ENCODE data around the gene TTC4. TPM values are rescaled to one million over a fixed set of nuclear protein-coding genes. Genes with fewer than 3 reads are reported as not detected.

Gene TTC4, protein sequence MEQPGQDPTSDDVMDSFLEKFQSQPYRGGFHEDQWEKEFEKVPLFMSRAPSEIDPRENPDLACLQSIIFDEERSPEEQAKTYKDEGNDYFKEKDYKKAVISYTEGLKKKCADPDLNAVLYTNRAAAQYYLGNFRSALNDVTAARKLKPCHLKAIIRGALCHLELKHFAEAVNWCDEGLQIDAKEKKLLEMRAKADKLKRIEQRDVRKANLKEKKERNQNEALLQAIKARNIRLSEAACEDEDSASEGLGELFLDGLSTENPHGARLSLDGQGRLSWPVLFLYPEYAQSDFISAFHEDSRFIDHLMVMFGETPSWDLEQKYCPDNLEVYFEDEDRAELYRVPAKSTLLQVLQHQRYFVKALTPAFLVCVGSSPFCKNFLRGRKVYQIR
- total RNA-seq: 10 to 100 TPM; 15.1 to 26.4 TPM

DNA sequence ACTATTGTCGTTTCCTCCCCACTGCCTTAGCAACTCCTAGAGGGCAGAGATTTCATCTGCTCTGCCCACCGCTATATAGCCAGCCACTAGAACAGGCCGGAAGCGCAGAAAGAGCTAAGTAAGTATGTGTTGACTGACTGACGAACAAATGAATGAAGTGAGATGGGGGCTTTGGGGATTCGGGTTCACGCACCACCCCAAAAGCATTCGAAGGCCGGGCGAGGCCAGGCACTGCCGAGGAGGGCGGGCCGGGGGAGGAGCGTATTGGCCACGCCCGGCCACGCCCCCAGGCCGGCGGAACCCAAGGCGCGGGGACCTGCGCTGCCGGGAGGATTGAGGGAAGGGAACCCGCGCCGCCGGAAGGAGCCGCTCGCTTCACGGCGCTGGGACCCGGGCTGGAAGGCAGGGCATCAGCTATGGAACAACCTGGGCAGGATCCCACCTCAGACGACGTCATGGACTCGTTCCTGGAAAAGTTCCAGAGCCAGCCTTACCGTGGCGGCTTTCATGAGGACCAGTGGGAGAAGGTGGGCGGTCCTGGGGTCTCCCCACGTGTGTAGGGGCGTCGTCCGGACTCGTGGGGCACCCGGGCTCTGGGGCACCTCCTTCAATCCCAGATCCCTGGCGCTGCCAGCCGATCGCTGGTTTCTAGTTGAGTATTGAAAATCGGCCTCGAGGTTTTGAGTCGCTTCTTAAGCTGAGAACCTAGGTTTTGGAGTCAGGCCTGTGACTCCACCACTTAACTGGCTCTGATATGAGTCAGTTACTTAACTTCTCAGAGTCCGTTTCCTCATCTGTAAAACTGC is at the start of gene TTC4:
TSS of gene TTC4 (plus strand) at position 369 of the 806 bp plus-strand sequence. CDS start at position 417, 48 bp downstream.
- H3K27me3 Mint-ChIP-seq: no peaks in the 10 kb centered on the region
- peak within 1 kb of the TSS; percentile 99 for H3K27ac Mint-ChIP-seq
- H3K4me1 Mint-ChIP-seq: peaks cover 26% of the 10 kb centered on the region
- H3K36me3 Mint-ChIP-seq (ENCODE audit: low read depth): peaks cover 43% of the 10 kb centered on the region
- peak; percentile 85 for ATAC-seq (replicated peaks)
- peak within 1 kb of the TSS; percentile 94 for H3K4me3 Mint-ChIP-seq
- no peaks in the 10 kb centered on the region for H3K9me3 Mint-ChIP-seq

DNA sequence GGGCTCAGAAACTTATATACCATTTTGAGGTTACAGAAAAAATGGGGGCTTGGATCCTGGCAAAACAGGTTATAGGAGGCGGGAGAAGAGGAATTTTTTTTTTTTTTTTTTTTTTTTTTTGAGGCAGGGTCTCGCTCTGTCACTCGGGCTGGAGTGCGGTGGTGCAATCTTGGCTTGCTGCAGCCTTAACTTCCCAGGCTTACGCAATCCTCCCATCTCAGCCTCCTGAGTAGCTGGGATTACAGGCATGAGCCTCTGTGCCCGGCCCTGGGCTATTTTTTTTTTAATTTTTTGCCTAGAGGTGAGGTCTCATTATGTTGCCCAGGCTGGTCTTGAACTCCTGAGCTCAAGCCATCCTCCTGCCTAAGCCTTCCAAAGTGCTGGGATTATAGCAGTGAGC is 49.3 kb upstream of the TTC4 start:
- Mint-ChIP-seq H3K36me3 (ENCODE audit: low read depth) (no peaks in the 10 kb centered on the region), H3K27ac (no peak overlapping the region), H3K4me3 (no peak overlapping the region), H3K9me3 (no peaks in the 10 kb centered on the region), H3K27me3 (no peaks in the 10 kb centered on the region), H3K4me1 (no peaks in the 10 kb centered on the region)
- no peak for ATAC-seq (replicated peaks)

DNA sequence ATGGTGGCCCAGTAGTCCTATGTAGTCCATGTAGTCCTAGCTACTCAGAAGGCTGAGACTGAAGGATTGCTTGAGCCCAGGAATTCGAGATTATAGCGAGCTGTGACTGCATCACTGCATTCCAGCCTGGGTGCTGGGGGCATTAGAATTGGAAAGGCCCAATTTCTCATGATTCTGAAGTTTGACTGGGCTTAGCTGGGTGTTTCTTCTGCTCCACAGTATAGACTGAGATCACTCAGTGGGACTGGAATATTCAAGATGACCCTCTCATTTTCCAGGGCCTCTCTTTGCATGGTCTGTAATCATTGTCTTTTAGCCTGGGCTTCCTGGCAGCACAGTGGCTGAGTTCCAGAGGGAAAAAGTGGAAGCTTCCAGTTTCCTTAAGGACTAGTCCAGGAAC is 47.9 kb upstream of the TTC4 start:
- H3K36me3 Mint-ChIP-seq (ENCODE audit: low read depth): no peaks in the 10 kb centered on the region
- ATAC-seq (replicated peaks): no peak
- H3K4me3 Mint-ChIP-seq: no peak overlapping the region
- H3K27me3 Mint-ChIP-seq: no peaks in the 10 kb centered on the region
- H3K4me1 Mint-ChIP-seq: peaks cover 8% of the 10 kb centered on the region
- no peaks in the 10 kb centered on the region for H3K9me3 Mint-ChIP-seq
- H3K27ac Mint-ChIP-seq: no peak overlapping the region

DNA sequence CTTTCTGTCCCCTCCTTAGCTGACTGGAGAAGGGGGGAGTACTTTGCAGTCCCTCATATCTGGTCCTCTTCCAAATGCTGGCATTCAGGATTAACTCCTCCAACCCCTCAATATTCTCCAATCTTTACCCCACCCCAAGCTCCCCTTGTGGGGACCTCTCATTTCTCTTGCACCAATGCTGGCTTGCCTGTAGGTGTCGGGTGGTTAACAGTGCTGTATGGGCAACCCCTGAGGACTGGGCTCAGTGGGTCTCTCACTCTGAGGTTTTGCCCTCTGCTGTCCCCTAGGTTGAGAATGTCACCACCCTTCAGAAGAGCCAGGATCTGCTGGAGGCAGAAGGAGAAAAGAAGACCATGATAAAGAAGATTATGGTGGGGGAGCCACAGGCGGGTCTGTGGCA is 47.1 kb upstream of the TTC4 start:
- Mint-ChIP-seq H3K4me3 (no peak overlapping the region), H3K27me3 (peaks cover 4% of the 10 kb centered on the region), H3K9me3 (no peaks in the 10 kb centered on the region), H3K4me1 (peaks cover 8% of the 10 kb centered on the region), H3K27ac (no peak overlapping the region), H3K36me3 (ENCODE audit: low read depth) (no peaks in the 10 kb centered on the region)
- ATAC-seq (replicated peaks): no peak

DNA sequence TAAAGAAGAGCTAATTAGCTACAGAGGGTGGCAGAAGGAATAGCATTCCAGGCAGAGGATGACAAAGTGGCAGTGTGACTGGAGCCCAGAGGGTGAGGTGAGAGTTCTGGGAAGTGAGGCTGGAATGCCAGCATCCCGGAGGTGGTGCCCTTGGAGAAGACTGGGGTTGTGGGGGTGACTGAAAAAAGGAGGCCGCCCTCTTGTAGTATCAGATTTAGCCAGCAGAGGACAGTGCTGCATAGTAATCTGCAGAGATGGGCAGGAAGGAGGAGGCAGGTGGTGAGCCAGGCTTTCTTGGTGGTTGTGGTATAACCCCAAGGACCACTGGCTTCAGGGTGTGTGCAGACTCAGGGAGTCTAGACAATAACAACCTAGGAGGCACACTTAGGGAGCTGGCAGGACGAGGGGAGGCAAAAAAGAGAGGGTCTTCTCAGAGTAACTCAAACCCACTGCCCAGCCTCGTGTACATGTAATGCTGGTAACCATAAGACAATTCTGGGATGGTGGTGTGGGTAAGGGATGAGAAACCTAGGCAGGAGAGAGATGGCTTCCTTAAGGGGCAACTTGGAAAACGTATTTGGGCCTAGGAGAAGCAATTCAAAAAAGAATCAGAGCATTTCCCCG is 43.6 kb upstream of the TTC4 start:
- H3K4me1 Mint-ChIP-seq: peaks cover 8% of the 10 kb centered on the region
- H3K9me3 Mint-ChIP-seq: no peaks in the 10 kb centered on the region
- no peak overlapping the region for H3K4me3 Mint-ChIP-seq

DNA sequence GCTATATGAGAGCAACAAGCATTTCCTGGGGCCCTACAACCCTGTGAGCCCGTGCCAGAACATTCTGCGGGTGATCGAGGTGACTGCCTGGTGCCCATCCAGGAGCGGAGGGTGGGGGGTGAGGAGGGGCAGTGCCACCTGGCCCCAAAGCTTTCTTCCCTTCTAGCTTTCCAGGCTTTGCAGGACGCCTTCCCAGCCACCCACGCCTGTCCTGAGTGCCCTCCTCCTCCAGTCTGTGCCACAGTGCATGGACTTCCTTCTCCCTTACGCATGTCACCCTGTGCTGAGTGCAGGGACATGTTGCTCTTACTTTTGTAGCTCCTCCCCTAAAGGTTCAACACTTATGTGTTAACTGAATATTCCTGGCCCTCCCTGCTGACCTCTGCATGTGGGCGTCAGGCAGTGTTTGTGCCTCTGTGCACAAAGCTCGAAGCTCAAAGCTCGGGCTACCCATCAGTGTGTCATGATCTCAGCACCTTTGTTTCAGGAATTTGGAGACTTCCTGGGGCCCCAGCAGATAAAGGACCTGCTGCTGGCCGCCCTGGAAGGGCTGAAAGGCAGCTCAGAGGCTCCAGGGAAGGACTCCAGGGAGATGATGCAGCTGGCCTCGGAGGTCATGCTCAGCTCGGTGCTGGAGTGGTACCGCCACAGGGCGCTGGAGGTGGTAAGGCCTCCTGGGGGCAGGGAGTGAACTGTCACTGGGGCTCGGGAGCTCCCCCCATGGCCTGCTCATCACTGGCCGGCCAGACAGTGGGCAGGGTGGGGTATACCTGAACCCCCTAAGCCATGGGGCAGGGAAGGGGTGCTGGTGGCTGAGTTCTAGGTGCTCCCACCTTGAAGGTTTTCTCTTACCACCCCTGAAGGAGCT is 36.7 kb upstream of the TTC4 start:
- no peak overlapping the region for H3K27ac Mint-ChIP-seq
- no peaks in the 10 kb centered on the region for H3K9me3 Mint-ChIP-seq

More for the DNA sequence above, 43.6 kb upstream of the TTC4 start:
- peak; percentile 97 for ATAC-seq (replicated peaks)
- Mint-ChIP-seq H3K27me3 (peaks cover 4% of the 10 kb centered on the region), H3K27ac (peak overlapping the region; percentile 53), H3K36me3 (ENCODE audit: low read depth) (no peaks in the 10 kb centered on the region)

DNA sequence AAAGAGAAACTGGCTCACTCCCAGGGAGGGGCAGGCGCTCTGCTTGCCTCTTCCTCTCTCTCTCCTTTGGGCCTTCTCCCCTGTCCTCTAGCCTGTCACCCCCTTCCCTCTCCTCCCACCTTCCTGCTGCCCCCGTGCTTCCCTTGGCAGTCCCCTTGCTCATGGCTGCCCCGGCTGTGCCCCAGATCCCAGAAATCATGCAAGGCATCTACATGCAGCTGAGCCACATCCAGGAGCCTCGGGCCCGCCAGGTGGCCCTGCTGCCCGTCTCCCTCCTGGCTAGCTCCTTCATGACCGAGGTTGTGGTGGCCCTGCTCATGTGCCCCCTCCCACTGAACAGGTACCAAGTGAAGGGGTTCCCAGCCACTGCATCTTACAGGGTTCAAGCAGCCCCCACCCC is 36.0 kb upstream of the TTC4 start:
- H3K4me1 Mint-ChIP-seq: no peaks in the 10 kb centered on the region
- no peak overlapping the region for H3K27ac Mint-ChIP-seq
- ATAC-seq (replicated peaks): no peak
- H3K36me3 Mint-ChIP-seq (ENCODE audit: low read depth): no peaks in the 10 kb centered on the region
- no peaks in the 10 kb centered on the region for H3K9me3 Mint-ChIP-seq
- H3K4me3 Mint-ChIP-seq: no peak overlapping the region
- no peaks in the 10 kb centered on the region for H3K27me3 Mint-ChIP-seq

More for the DNA sequence above, 36.7 kb upstream of the TTC4 start:
- Mint-ChIP-seq H3K4me1 (no peaks in the 10 kb centered on the region), H3K36me3 (ENCODE audit: low read depth) (no peaks in the 10 kb centered on the region), H3K27me3 (no peaks in the 10 kb centered on the region), H3K4me3 (no peak overlapping the region)
- ATAC-seq (replicated peaks): no peak

DNA sequence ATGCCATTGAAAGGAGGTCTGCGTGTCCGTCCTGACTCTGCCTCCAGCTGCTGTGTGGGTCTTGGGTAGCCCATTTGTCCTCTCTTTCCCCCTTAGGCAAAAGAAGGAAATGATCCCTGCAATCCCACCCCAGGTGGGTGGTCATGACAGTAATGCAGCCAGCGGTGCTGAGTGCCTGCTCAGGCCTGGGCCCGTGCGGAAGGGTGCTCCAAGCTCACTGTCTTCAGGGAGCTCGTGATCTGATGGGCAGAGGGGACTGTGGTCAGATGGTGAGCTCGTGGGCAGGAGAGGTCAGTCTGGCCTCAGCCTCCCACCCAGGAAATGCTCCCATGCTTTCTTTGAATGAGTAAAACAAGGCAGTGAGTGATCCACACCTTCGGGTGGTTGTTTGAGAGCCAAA is 35.3 kb upstream of the TTC4 start:
- H3K4me1 Mint-ChIP-seq: no peaks in the 10 kb centered on the region
- no peaks in the 10 kb centered on the region for H3K9me3 Mint-ChIP-seq
- H3K36me3 Mint-ChIP-seq (ENCODE audit: low read depth): no peaks in the 10 kb centered on the region
- H3K27ac Mint-ChIP-seq: no peak overlapping the region
- no peak for ATAC-seq (replicated peaks)
- no peak overlapping the region for H3K4me3 Mint-ChIP-seq
- no peaks in the 10 kb centered on the region for H3K27me3 Mint-ChIP-seq

DNA sequence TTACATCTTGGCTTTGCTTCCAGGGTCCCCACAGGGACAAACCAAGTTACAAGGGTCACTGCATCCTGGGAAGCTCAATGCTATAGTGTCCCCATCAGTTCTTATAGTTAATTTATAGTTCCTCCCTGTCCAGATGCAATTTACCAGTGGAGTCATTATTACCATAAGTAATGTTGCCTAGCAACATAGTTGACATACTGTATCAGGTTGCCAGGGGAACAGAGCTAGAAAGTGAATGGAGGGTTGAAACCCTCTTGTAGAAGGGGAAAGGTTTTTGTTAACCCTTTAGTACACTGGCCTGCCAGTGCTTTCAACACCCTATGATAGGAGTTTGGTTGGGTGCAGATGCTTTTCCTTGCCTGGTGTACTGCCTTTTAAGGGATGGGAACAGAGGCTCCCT is 34.3 kb upstream of the TTC4 start:
- no peaks in the 10 kb centered on the region for H3K36me3 Mint-ChIP-seq (ENCODE audit: low read depth)
- H3K27ac Mint-ChIP-seq: no peak overlapping the region
- no peaks in the 10 kb centered on the region for H3K9me3 Mint-ChIP-seq
- ATAC-seq (replicated peaks): no peak
- H3K4me1 Mint-ChIP-seq: no peaks in the 10 kb centered on the region
- H3K27me3 Mint-ChIP-seq: no peaks in the 10 kb centered on the region
- H3K4me3 Mint-ChIP-seq: no peak overlapping the region

DNA sequence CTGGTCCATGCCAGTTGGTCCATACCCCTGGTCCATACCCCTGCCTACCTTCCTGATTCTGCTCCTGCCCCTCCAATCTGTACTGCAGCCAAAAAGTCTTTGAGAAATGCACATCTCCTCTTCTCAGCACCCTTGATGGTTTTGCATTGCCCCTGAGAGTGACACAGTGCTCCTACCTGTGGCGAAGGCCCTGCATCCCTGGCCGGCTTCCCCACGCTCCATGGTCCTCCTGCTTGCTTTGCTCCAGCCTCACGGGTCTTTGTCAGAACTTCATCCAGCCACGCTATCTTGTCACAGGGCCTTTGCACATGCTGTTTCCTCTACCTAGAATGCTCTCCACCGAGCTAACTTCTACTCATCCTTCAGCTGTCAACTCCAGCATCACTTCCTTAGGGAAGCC is 32.2 kb upstream of the TTC4 start:
- no peaks in the 10 kb centered on the region for H3K9me3 Mint-ChIP-seq
- no peak overlapping the region for H3K27ac Mint-ChIP-seq
- no peaks in the 10 kb centered on the region for H3K27me3 Mint-ChIP-seq
- no peak overlapping the region for H3K4me3 Mint-ChIP-seq
- H3K4me1 Mint-ChIP-seq: no peaks in the 10 kb centered on the region
- no peak for ATAC-seq (replicated peaks)
- no peaks in the 10 kb centered on the region for H3K36me3 Mint-ChIP-seq (ENCODE audit: low read depth)

DNA sequence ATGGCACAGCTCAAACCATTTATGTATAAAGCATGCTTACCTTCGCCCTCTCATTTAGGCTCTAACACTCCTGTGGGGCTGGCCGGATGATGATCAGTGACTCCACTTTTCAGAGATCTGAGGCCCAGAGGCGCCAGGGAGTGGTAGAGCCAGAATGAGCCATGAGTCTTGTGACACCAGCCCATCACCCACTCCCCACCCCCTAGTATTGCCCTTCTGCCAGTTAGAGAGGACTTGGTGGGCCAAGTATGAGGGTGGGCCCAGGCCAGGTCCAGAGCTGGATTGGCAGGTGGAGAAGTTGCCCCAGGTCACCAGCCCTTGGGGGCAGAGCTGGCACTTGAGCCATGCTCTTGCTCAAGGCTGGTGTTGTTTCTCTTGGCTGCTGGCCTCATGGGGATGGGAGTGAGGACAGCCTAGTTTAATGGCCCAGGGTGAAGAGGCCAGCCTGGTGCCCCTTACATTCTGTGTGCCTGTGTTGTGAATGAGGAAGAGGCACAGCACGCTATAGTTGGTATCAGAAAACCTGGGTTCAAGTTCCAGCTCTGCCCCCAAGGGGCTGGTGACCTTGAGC is 30.2 kb upstream of the TTC4 start:
- H3K27ac Mint-ChIP-seq: no peak overlapping the region
- H3K4me1 Mint-ChIP-seq: no peaks in the 10 kb centered on the region
- H3K4me3 Mint-ChIP-seq: no peak overlapping the region
- ATAC-seq (replicated peaks): no peak
- no peaks in the 10 kb centered on the region for H3K27me3 Mint-ChIP-seq
- no peaks in the 10 kb centered on the region for H3K36me3 Mint-ChIP-seq (ENCODE audit: low read depth)
- H3K9me3 Mint-ChIP-seq: no peaks in the 10 kb centered on the region

DNA sequence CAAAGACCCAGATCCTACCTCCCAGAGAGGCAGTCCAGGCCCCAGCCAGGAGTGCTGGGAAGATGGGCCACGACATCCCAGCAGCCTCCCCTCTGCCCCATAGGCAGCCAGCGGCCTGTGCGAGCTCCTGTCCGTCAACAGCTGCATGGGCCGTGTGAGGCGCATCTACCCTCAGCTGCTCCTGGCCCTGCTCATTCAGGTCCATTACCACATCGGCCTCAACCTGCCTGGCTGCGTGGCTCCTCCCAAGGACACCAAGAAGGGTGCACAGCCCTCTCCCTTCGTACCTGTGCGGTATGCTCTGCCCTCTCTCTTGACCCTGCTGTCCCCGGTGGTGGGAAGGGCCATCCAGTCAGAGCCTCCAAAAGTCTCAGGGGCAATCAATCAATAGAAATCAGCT is 29.5 kb upstream of the TTC4 start:
- H3K27me3 Mint-ChIP-seq: no peaks in the 10 kb centered on the region
- H3K36me3 Mint-ChIP-seq (ENCODE audit: low read depth): no peaks in the 10 kb centered on the region
- H3K4me1 Mint-ChIP-seq: no peaks in the 10 kb centered on the region
- H3K4me3 Mint-ChIP-seq: no peak overlapping the region
- ATAC-seq (replicated peaks): no peak
- H3K27ac Mint-ChIP-seq: no peak overlapping the region
- no peaks in the 10 kb centered on the region for H3K9me3 Mint-ChIP-seq

DNA sequence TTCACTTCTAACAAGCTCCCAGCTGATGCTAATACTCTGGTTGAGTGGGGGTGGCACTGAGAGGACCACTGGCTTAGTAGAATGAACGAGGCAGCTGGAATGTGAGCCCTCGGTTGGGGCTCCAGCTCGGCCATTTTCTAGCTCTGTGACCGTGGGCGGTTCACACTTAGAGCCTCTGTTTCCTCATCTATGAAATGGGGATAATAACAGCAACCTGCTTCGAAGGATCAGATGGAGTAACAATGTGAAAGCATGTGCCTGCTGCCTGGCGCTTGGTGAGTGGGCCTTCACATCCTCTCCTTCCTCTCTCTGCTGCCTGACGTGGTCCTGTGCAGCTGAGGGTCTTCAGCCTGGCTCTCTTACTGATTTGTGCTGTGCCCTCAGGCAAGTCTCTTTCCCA is 20.9 kb upstream of the TTC4 start:
- no peak for ATAC-seq (replicated peaks)
- Mint-ChIP-seq H3K4me1 (no peaks in the 10 kb centered on the region), H3K36me3 (ENCODE audit: low read depth) (no peaks in the 10 kb centered on the region), H3K27me3 (peaks cover 20% of the 10 kb centered on the region), H3K4me3 (no peak overlapping the region), H3K27ac (no peak overlapping the region), H3K9me3 (no peaks in the 10 kb centered on the region)

DNA sequence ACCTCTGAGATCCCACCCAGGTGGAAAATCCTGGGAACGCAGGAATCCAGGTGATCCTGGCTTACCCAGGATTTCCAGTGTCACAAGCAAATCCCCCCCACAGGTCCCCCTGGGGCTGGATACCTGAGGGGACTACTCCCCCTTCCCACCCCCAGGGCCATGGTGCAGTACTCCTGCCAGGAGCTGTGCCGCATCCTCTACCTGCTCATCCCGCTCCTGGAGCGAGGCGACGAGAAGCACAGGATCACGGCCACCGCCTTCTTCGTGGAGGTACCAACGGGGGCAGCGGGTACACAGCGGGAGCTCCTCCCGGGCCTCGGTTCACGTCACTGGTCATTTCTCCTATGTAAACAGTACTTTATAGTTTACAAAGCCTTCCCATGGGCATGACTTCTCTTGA is 20.4 kb upstream of the TTC4 start:
- H3K27me3 Mint-ChIP-seq: peaks cover 20% of the 10 kb centered on the region
- no peak overlapping the region for H3K27ac Mint-ChIP-seq
- H3K4me3 Mint-ChIP-seq: no peak overlapping the region
- H3K4me1 Mint-ChIP-seq: no peaks in the 10 kb centered on the region
- ATAC-seq (replicated peaks): no peak
- H3K9me3 Mint-ChIP-seq: no peaks in the 10 kb centered on the region
- H3K36me3 Mint-ChIP-seq (ENCODE audit: low read depth): no peaks in the 10 kb centered on the region

All from activated T-helper 17 cell treated with anti-CD3 and anti-CD28 coated beads, Interleukin-2, amount 50 U/mL, for 72 hours (primary cell).